WTC11 (cell line): ENCODE measurements around the gene DRC1.

Experiments used
- ATF2 ChIP-seq: sonication (generic); formaldehyde crosslinking; IDR thresholded peaks from 2 replicates; pipeline ENCODE4 v1.8.1; 2022; ENCODE audit warnings: low read depth, missing genetic modification reagents, borderline replicate concordance
- CTCF ChIP-seq: fragments of 200-600 bp; IDR thresholded peaks from 2 replicates; pipeline ENCODE4 v1.8.0; 2022; ENCODE audit warnings: antibody characterized with exemption
- ESRRA ChIP-seq: sonication (generic); formaldehyde crosslinking; IDR thresholded peaks from 2 replicates; pipeline ENCODE4 v1.8.1; 2022; ENCODE audit warnings: mild to moderate bottlenecking, missing genetic modification reagents, borderline replicate concordance
- JUN ChIP-seq: sonication (generic); formaldehyde crosslinking; IDR thresholded peaks from 2 replicates; pipeline ENCODE4 v1.8.0; 2023; ENCODE audit warnings: mild to moderate bottlenecking, missing genetic modification reagents
- RELA ChIP-seq: sonication (generic); formaldehyde crosslinking; IDR thresholded peaks from 2 replicates; pipeline ENCODE4 v1.8.1; 2022; ENCODE audit warnings: missing genetic modification reagents, mild to moderate bottlenecking, borderline replicate concordance
- RORB ChIP-seq: fragments of 250-450 bp; sonication (Bioruptor Pico); IDR thresholded peaks from 2 replicates; pipeline ENCODE4 v1.9.0; 2021; ENCODE audit warnings: mild to moderate bottlenecking
- TCF7 ChIP-seq: sonication (generic); formaldehyde crosslinking; IDR thresholded peaks from 2 replicates; pipeline ENCODE4 v1.8.0; 2022; ENCODE audit warnings: mild to moderate bottlenecking, low read depth, missing genetic modification reagents, moderate library complexity
- USF1 ChIP-seq: sonication (generic); formaldehyde crosslinking; IDR thresholded peaks from 2 replicates; pipeline ENCODE4 v1.8.0; 2022; ENCODE audit warnings: mild to moderate bottlenecking, missing genetic modification reagents
- USF2 ChIP-seq: sonication (generic); formaldehyde crosslinking; IDR thresholded peaks from 2 replicates; pipeline ENCODE4 v1.8.1; 2023; ENCODE audit warnings: mild to moderate bottlenecking, missing genetic modification reagents, moderate library complexity
- ZNF121 ChIP-seq: sonication (generic); formaldehyde crosslinking; IDR thresholded peaks from 2 replicates; pipeline ENCODE4 v1.8.0; 2023; ENCODE audit warnings: missing genetic modification reagents
- ZNF263 ChIP-seq: sonication (generic); formaldehyde crosslinking; IDR thresholded peaks from 2 replicates; pipeline ENCODE4 v1.8.1; 2022; ENCODE audit warnings: low read depth, mild to moderate bottlenecking, moderate library complexity, missing genetic modification reagents

- TF ChIP-seq ATF2 (CRISPR knock-in tag) (no peak), JUN (no peak), CTCF (no peak), USF2 (no peak), ZNF121 (CRISPR knock-in tag) (no peak), USF1 (CRISPR knock-in tag) (no peak), TCF7 (CRISPR knock-in tag) (no peak), RELA (CRISPR knock-in tag) (no peak), ZNF263 (no peak), RORB (CRISPR knock-in tag) (no peak), ESRRA (CRISPR knock-in tag) (no peak)
Observed at GRCh38 chr2:26411419-26411818, 9.7 kb downstream of the DRC1 start.
